ENCODE results near the gene HSPA12A.

GRCh38 chr10:116721547-116722392, 20.6 kb downstream of the HSPA12A start:
- no peak for TF ChIP-seq CTCF (conservative IDR thresholded peaks at IDR 0.05 in 1 of 2, IDR thresholded peaks at IDR 0.05 in 1 of 2; ENCODE audit: low read depth in 1 of 2, low read length in 2 of 2)
- no peak for TF ChIP-seq EZH2 (IDR thresholded peaks at IDR 0.05; ENCODE audit: low read length, missing control alignments)

All from fibroblast of lung (primary cell).